Vagina (tissue), 2 donors: ENCODE data around the gene LHPP.

Experiments used
- POLR2A ChIP-seq, 2 donors: fragments of 450-650 bp; IDR thresholded peaks; one replicate each; pipeline ENCODE4 v1.6.1; 2017; ENCODE audit warnings: antibody characterized with exemption in 2 of 2, mild to moderate bottlenecking in 2 of 2, moderate library complexity in 2 of 2
- POLR2AphosphoS5 ChIP-seq, 2 donors: sonication (generic); formaldehyde crosslinking; IDR thresholded peaks; one replicate each; pipeline ENCODE4 v1.9.0; 2017; ENCODE audit warnings: antibody characterized with exemption in 2 of 2, mild to moderate bottlenecking in 2 of 2, low read depth in 1 of 2; ENCODE audit not compliant: insufficient read depth in 1 of 2
- TF ChIP-seq, protein P1 (sequence below), 3 experiments: fragments of 450-650 bp in 2 of 3; fragments of 200-600 bp in 1 of 3; sonication (generic) in 1 of 3; IDR thresholded peaks; one replicate each; pipeline ENCODE4 v1.5.1; 2017 to 2019; ENCODE audit warnings: antibody characterized with exemption in 3 of 3, mild to moderate bottlenecking in 2 of 3, moderate library complexity in 2 of 3

DNA sequence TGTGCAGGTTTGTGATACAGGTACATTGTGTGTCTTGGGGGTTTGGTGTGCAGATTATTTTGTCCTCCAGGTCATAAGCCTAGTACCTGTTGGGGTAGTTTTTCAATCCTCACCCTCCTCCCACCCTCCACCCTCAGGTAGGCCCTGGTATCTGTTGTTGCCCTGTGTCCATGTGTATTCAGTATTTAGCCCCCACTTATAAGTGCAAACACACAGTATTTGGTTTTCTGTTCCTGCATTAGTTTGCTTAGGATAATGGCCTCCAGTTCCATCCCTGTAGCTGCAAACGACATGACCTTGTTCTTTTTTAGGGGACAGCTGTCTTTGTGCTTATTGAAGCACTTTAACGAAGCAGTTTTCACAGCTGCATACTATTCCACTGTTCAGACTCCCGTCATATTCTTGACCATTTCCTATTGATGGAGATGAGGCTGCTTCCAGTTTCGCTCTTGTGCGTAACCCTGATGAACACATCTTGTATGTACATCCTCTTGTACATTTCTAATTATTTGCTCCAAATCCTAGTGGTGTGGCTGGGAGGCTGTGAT is 47.4 kb downstream of the LHPP start:
- TF ChIP-seq POLR2A (IDR thresholded peaks at IDR 0.05) (no peak), POLR2AphosphoS5 (IDR thresholded peaks at IDR 0.05; ENCODE audit: insufficient read depth in 1 of 2, low read depth in 1 of 2) (no peak)
- TF ChIP-seq, protein P1, sequence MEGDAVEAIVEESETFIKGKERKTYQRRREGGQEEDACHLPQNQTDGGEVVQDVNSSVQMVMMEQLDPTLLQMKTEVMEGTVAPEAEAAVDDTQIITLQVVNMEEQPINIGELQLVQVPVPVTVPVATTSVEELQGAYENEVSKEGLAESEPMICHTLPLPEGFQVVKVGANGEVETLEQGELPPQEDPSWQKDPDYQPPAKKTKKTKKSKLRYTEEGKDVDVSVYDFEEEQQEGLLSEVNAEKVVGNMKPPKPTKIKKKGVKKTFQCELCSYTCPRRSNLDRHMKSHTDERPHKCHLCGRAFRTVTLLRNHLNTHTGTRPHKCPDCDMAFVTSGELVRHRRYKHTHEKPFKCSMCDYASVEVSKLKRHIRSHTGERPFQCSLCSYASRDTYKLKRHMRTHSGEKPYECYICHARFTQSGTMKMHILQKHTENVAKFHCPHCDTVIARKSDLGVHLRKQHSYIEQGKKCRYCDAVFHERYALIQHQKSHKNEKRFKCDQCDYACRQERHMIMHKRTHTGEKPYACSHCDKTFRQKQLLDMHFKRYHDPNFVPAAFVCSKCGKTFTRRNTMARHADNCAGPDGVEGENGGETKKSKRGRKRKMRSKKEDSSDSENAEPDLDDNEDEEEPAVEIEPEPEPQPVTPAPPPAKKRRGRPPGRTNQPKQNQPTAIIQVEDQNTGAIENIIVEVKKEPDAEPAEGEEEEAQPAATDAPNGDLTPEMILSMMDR (IDR thresholded peaks at IDR 0.05): no peak
